Neutrophil (primary cell): ENCODE results near the gene LILRA5.

Experiments used
- H3K27ac ChIP-seq: fragments of 200-600 bp; sonication (generic); 2 replicates; pipeline ENCODE4 v1.5.1; 2016; ENCODE audit warnings: mild to moderate bottlenecking, moderate library complexity
- H3K27me3 ChIP-seq: fragments of 200-600 bp; sonication (generic); 2 replicates; pipeline ENCODE4 v1.6.0; 2016; ENCODE audit warnings: mild to moderate bottlenecking
- H3K36me3 ChIP-seq: fragments of 200-600 bp; sonication (generic); 2 replicates; pipeline ENCODE4 v1.5.1; 2017
- H3K4me1 ChIP-seq, 2 experiments: fragments of 200-600 bp in 1 of 2; sonication (generic) in 1 of 2; 1 replicate in 1 of 2; 2 replicates in 1 of 2; pipeline versions ENCODE4 v1.5.1 to v1.6.1; 2013 to 2016; ENCODE audit warnings: low read depth in 1 of 2, low read length in 1 of 2, mild to moderate bottlenecking in 1 of 2, moderate library complexity in 1 of 2; ENCODE audit not compliant: control insufficient read depth in 1 of 2, insufficient read depth in 1 of 2
- H3K4me3 ChIP-seq, 2 experiments: fragments of 200-600 bp in 1 of 2; sonication (generic) in 1 of 2; 1 replicate in 1 of 2; 2 replicates in 1 of 2; pipeline ENCODE4 v1.5.1; 2013 to 2016; ENCODE audit warnings: low read depth in 1 of 2, low read length in 1 of 2, mild to moderate bottlenecking in 1 of 2, moderate library complexity in 1 of 2
- H3K9me3 ChIP-seq: fragments of 200-600 bp; sonication (generic); 2 replicates; pipeline ENCODE4 v1.5.1; 2016
- TF ChIP-seq, protein P1 (sequence below): fragments of 200-600 bp; sonication (generic); IDR thresholded peaks from 2 replicates; pipeline ENCODE4 v1.5.1; 2016; ENCODE audit warnings: antibody characterized with exemption

LILRA5 gene

DNA sequence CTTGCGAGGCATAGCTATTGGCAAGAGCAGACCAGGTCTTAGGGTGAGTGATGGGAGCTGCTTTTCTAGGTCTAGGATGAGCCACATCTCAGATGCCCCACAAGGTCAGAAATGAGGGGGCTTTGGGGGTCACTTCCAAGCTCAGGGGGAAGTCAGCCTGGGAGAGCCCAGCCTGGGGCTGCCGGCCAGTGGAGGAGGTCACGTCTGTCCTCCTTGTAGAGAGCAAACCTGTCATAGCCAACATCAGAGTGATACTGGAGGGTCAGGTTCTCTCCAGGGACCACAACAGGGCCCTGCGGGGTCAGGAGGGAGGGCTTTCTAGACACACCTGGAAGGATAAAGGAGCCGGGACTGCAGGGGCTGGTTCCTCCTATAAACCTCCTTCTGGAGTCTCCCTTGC lies 2.4 kb downstream of the LILRA5 start:
- Histone ChIP-seq H3K27me3 (no peaks in the 10 kb centered on the region), H3K9me3 (no peaks in the 10 kb centered on the region), H3K36me3 (peaks cover 60% of the 10 kb centered on the region), H3K4me1 (peaks cover 85 to 90% of the 10 kb centered on the region in 2 experiments), H3K4me3 (peak overlapping the region; percentile 81 to 98), H3K27ac (peak overlapping the region; percentile 89)
- TF ChIP-seq, protein P1, sequence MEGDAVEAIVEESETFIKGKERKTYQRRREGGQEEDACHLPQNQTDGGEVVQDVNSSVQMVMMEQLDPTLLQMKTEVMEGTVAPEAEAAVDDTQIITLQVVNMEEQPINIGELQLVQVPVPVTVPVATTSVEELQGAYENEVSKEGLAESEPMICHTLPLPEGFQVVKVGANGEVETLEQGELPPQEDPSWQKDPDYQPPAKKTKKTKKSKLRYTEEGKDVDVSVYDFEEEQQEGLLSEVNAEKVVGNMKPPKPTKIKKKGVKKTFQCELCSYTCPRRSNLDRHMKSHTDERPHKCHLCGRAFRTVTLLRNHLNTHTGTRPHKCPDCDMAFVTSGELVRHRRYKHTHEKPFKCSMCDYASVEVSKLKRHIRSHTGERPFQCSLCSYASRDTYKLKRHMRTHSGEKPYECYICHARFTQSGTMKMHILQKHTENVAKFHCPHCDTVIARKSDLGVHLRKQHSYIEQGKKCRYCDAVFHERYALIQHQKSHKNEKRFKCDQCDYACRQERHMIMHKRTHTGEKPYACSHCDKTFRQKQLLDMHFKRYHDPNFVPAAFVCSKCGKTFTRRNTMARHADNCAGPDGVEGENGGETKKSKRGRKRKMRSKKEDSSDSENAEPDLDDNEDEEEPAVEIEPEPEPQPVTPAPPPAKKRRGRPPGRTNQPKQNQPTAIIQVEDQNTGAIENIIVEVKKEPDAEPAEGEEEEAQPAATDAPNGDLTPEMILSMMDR, result no peak

DNA sequence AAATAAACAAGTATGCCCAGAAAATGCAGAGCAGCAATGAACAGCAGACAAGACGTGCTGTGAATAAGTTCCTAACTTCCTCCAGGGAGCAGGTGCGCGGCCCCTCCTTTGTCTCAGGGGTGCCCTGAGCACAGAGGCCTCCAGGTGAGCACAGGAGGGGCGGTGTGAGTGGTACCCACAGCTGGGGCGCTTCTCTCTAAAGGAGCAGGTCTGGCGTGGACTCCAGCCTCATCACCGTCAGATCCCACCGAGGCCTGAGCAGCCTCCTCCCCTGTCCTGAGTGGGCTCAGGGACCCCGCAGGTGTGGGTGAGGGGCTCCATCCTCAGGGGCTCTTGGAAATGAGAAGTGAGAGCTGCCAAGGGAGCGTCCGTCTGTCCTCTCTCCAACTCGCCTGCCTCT lies 3.2 kb downstream of the LILRA5 start:
- Histone ChIP-seq H3K36me3 (peaks cover 66% of the 10 kb centered on the region), H3K9me3 (no peaks in the 10 kb centered on the region), H3K4me1 (peaks cover 85 to 90% of the 10 kb centered on the region in 2 experiments), H3K27ac (peak overlapping the region; percentile 89), H3K27me3 (no peaks in the 10 kb centered on the region), H3K4me3 (peak overlapping the region; percentile 81 to 98)
- TF ChIP-seq, protein P1, result no peak

DNA sequence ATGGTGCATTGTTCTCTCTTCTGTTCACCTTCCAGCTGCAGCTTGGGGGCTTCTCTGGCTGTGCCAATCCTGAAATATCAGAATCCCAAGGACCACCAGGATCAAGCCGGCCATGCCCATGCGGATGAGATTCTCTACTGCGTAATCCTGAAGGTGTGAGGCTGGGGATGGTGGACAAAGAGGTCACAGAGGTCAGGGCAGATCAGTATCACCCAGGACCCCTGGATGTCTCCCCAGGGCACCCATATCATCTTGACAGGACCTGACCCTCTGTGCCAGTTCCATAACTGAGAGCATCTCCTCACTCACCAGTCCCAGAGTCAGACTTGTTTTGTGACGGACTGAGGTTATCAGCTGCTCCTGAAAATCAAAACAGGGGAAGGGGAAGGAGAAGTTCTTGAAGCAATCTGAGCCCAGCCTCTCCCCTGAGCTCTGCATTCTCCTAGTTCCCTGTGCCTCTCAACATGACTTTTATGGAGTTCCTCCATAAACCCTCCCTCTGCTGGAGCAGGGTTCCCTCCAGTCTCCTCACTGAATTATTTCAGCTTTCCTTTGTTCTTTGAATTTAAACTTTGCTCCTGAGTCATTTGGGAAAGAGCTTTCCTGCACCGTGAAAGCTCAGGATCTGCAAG lies 5.5 kb downstream of the LILRA5 start:
- TF ChIP-seq, protein P1, result no peak
- Histone ChIP-seq H3K4me3 (no peak overlapping the region), H3K9me3 (no peaks in the 10 kb centered on the region), H3K4me1 (peaks cover 92 to 94% of the 10 kb centered on the region in 2 experiments), H3K36me3 (peaks cover 66% of the 10 kb centered on the region), H3K27me3 (no peaks in the 10 kb centered on the region), H3K27ac (peak overlapping the region; percentile 53)

DNA sequence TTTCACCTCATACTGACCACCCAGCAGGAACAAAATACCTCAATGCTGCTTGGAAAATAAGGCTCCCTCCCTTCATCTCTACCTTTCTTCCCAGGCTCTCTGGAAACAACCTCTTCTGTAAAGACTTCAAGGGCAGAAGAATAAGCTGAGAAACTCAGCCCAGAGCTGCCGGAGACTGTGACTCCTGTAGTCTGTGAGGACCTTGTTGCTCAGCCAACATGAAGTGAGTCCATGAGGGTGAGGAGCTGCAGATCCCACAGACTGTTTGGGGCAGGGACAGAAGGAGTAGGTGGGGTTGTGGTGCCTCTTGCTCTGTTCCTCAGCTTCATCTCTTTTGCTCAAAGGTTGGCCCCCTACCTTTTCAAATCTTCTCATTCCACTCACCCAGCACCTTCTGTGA lies 7.8 kb downstream of the LILRA5 start:
- peak overlapping the region in 1 of 2 experiments; percentile 23 for H3K4me3 ChIP-seq
- peaks cover 49% of the 10 kb centered on the region for H3K36me3 ChIP-seq
- H3K27me3 ChIP-seq, result no peaks in the 10 kb centered on the region
- TF ChIP-seq, protein P1, result no peak
- no peaks in the 10 kb centered on the region for H3K9me3 ChIP-seq
- peaks cover 92 to 94% of the 10 kb centered on the region in 2 experiments for H3K4me1 ChIP-seq
- H3K27ac ChIP-seq, result peak overlapping the region; percentile 65

DNA sequence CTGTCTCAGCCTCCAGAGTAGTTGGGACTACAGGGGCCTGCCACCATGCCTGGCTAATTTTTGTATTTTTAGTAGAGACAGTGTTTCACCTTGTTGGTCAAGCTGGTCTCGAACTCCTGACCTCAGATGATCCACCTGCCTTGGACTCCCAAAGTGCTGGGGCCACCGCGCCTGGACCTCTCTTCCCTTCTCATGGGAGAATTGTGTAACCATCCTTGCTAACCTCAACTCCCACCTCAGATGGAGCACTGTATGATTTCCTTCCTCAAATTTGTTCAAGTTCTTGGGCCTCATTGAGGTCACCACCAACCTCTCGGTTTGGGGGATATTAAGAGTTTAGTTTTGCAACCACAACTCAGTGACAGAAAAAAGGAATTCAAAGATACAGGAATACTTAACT lies 10.7 kb downstream of the LILRA5 start:
- TF ChIP-seq, protein P1, result no peak
- no peaks in the 10 kb centered on the region for H3K27me3 ChIP-seq
- H3K36me3 ChIP-seq, result peaks cover 23% of the 10 kb centered on the region
- peak overlapping the region; percentile 1 to 5 for H3K4me3 ChIP-seq
- H3K27ac ChIP-seq, result peak overlapping the region; percentile 72
- no peaks in the 10 kb centered on the region for H3K9me3 ChIP-seq
- peaks cover 93% of the 10 kb centered on the region in 2 experiments for H3K4me1 ChIP-seq
